ENCODE measurements around the gene ATP5F1B. TPM values are rescaled to one million over a fixed set of nuclear protein-coding genes. Genes with fewer than 3 reads are reported as not detected.

Gene ATP5F1B
- polyA plus RNA-seq, 1 experiment: 1,032 TPM

GRCh38 chr12:56687223-56688128 lies 41.7 kb upstream of the ATP5F1B start:
- no peak for TF ChIP-seq CTCF (IDR thresholded peaks at IDR 0.05; ENCODE audit: insufficient read depth, low read depth, low read length)
- CTCF ChIA-PET: interaction anchor here (0.9 kb wide), 1 partner anchor 52 kb away, joined by 3 read pairs; no protein-coding TSS in a partner anchor
- DNase-seq (ENCODE audit: low read depth): no peak
- Histone ChIP-seq H3K4me3 (ENCODE audit: low read depth, low read length) (peak overlapping the region; percentile 73), H3K36me3 (ENCODE audit: control insufficient read depth, insufficient read depth, low read length) (no peaks in the 10 kb centered on the region; the same call in 1 of the 2 replicates), H3K27me3 (ENCODE audit: control insufficient read depth, insufficient read depth, low read length) (no peaks in the 10 kb centered on the region)
- POLR2A ChIA-PET: interaction anchor here (0.6 to 1.0 kb wide), 2 partner anchors 32 to 38 kb away, joined by 3 to 18 read pairs (median 3); partner anchors contain the start of gene NACA

GRCh38 chr12:56684745-56685359 lies 39.1 kb upstream of the ATP5F1B start:
- no peaks in the 10 kb centered on the region; the same call in 1 of the 2 replicates for H3K36me3 ChIP-seq (ENCODE audit: control insufficient read depth, insufficient read depth, low read length)
- H3K4me3 ChIP-seq (ENCODE audit: low read depth, low read length): peak overlapping the region; percentile 7
- DNase-seq (ENCODE audit: low read depth): no peak
- no peak for TF ChIP-seq CTCF (IDR thresholded peaks at IDR 0.05; ENCODE audit: insufficient read depth, low read depth, low read length)
- no peaks in the 10 kb centered on the region for H3K27me3 ChIP-seq (ENCODE audit: control insufficient read depth, insufficient read depth, low read length)
- ChIA-PET POLR2A (interaction anchor here (1.1 kb wide), 1 partner anchor 40 kb away, joined by 3 read pairs; the partner anchor contains the start of gene NACA), CTCF (interaction anchor here (0.9 to 1.6 kb wide), 3 partner anchors 13 to 56 kb away, joined by 3 to 4 read pairs (median 3); no protein-coding TSS in a partner anchor)

- Histone ChIP-seq H3K36me3 (ENCODE audit: control insufficient read depth, insufficient read depth, low read length) (no peaks in the 10 kb centered on the region; the same call in 1 of the 2 replicates), H3K27me3 (ENCODE audit: control insufficient read depth, insufficient read depth, low read length) (no peaks in the 10 kb centered on the region), H3K4me3 (ENCODE audit: low read depth, low read length) (no peak overlapping the region)
- TF ChIP-seq CTCF (IDR thresholded peaks at IDR 0.05; ENCODE audit: insufficient read depth, low read depth, low read length): no peak
- ChIA-PET CTCF (interaction anchor here (0.6 kb wide), 1 partner anchor 40 kb away, joined by 3 read pairs; no protein-coding TSS in a partner anchor), POLR2A (no interaction called here)
- no peak for DNase-seq (ENCODE audit: low read depth)
Observed at GRCh38 chr12:56682323-56682722, 36.5 kb upstream of the ATP5F1B start.

GRCh38 chr12:56679883-56680575 lies 34.2 kb upstream of the ATP5F1B start:
- ChIA-PET POLR2A (no interaction called here), CTCF (interaction anchor here (0.8 kb wide), 1 partner anchor 43 kb away, joined by 3 read pairs; no protein-coding TSS in a partner anchor)
- Histone ChIP-seq H3K4me3 (ENCODE audit: low read depth, low read length) (no peak overlapping the region), H3K27me3 (ENCODE audit: control insufficient read depth, insufficient read depth, low read length) (no peaks in the 10 kb centered on the region), H3K36me3 (ENCODE audit: control insufficient read depth, insufficient read depth, low read length) (no peaks in the 10 kb centered on the region; the same call in 1 of the 2 replicates)
- no peak for DNase-seq (ENCODE audit: low read depth)
- TF ChIP-seq CTCF (IDR thresholded peaks at IDR 0.05; ENCODE audit: insufficient read depth, low read depth, low read length): no peak
